Endothelial cell of umbilical vein (primary cell): Measurements from ENCODE around the gene PPP2R2C. TPM values are rescaled to one million over a fixed set of nuclear protein-coding genes. Genes with fewer than 3 reads are reported as not detected.

Source experiments
- BruUV-seq: library from RNA; stranded (reverse); fragments of 400-500 nt; replicated peaks from 2 replicates; lab custom pipeline; 2021; lab: Mats Ljungman, UMichigan
- CTCF ChIA-PET: fragments of 300-600, 350-600 bp; sonication (Branson Sonifier 250); formaldehyde crosslinking; loops from one replicate; lab custom pipeline; 2021; ENCODE audit warnings: antibody characterized with exemption, inconsistent platforms; lab: Charles Lee
- POLR2A ChIA-PET: fragments of 300-600, 350-600 bp; sonication (Branson Sonifier 250); formaldehyde crosslinking; loops from one replicate; lab custom pipeline; 2021; ENCODE audit warnings: antibody characterized with exemption, inconsistent platforms; lab: Charles Lee
- DNase-seq: peaks from one replicate; pipeline ENCODE4 v3.0.0-alpha.2; 2011; ENCODE audit warnings: low read depth, low spot score
- FAIRE-seq: peaks from 2 replicates; lab custom pipeline; 2011; peaks lifted over from hg19 to GRCh38; lab: Jason Lieb, UNC
- H2AFZ ChIP-seq: 2 replicates; pipeline ENCODE4 v1.6.0; 2012; ENCODE audit warnings: low read depth, low read length, control low read depth, inconsistent platforms
- H3K27ac ChIP-seq: 2 replicates; pipeline ENCODE4 v1.5.1; 2011; ENCODE audit warnings: low read depth, mild to moderate bottlenecking, control low read depth, low read length, moderate library complexity; ENCODE audit not compliant: insufficient read depth
- H3K27me3 ChIP-seq, 2 experiments: 2 replicates each; pipeline versions ENCODE4 v1.6.0 to v1.6.1; 2011; ENCODE audit warnings: low read length in 2 of 2, mixed read lengths in 1 of 2; ENCODE audit not compliant: control insufficient read depth in 2 of 2, insufficient read depth in 2 of 2
- H3K36me3 ChIP-seq, 2 experiments: 2 replicates in 1 of 2; 3 replicates in 1 of 2; pipeline ENCODE4 v1.5.1; 2011; ENCODE audit warnings: low read length in 2 of 2, mild to moderate bottlenecking in 1 of 2, moderate library complexity in 1 of 2; ENCODE audit not compliant: control insufficient read depth in 2 of 2, insufficient read depth in 2 of 2; ENCODE audit errors: extremely low read depth in 1 of 2
- H3K4me1 ChIP-seq: 3 replicates; pipeline ENCODE4 v1.5.1; 2011; ENCODE audit warnings: mild to moderate bottlenecking, low read length; ENCODE audit not compliant: control insufficient read depth, insufficient read depth; ENCODE audit errors: extremely low read depth
- H3K4me2 ChIP-seq: 2 replicates; pipeline ENCODE4 v1.6.1; 2011; ENCODE audit warnings: low read length, control low read depth, mixed read lengths; ENCODE audit not compliant: insufficient read depth
- H3K4me3 ChIP-seq, 3 experiments: fragments of 200-600 bp in 1 of 3; sonication (generic), shearing (Covaris generic) in 1 of 3; replicated peaks in 1 of 3; 2 replicates each; pipeline ENCODE4 v1.5.1; 2011 to 2016; ENCODE audit warnings: control low read depth in 3 of 3, low read length in 3 of 3, mild to moderate bottlenecking in 2 of 3, inconsistent platforms in 1 of 3, low read depth in 1 of 3, moderate library complexity in 1 of 3; ENCODE audit not compliant: insufficient read depth in 1 of 3
- H3K79me2 ChIP-seq: 2 replicates; pipeline ENCODE4 v1.6.0; 2012; ENCODE audit warnings: low read length, inconsistent platforms; ENCODE audit not compliant: control insufficient read depth, insufficient read depth
- H3K9ac ChIP-seq: replicated peaks from 2 replicates; pipeline ENCODE3; 2011; ENCODE audit warnings: low read length, control low read depth; ENCODE audit not compliant: insufficient read depth; ENCODE audit errors: extremely low read depth
- H3K9me1 ChIP-seq: replicated peaks from 3 replicates; pipeline ENCODE4 v1.6.0; 2011; ENCODE audit warnings: mild to moderate bottlenecking, low read length; ENCODE audit not compliant: control insufficient read depth, insufficient read depth; ENCODE audit errors: extremely low read depth
- H3K9me3 ChIP-seq: replicated peaks from 2 replicates; pipeline ENCODE4 v1.5.1; 2012; ENCODE audit warnings: low read length, inconsistent platforms; ENCODE audit not compliant: control insufficient read depth, insufficient read depth
- H4K20me1 ChIP-seq: replicated peaks from 2 replicates; pipeline ENCODE3; 2011; ENCODE audit warnings: mild to moderate bottlenecking, low read length; ENCODE audit not compliant: control insufficient read depth, insufficient read depth; ENCODE audit errors: extremely low read depth
- CTCF ChIP-seq, 2 donors: IDR thresholded peaks; 1 replicate in 1 of 2; 2 replicates in 1 of 2; pipeline ENCODE4 v1.5.1; 2011; ENCODE audit warnings: low read length in 2 of 2, mild to moderate bottlenecking in 2 of 2, moderate library complexity in 2 of 2, control low read depth in 1 of 2, inconsistent platforms in 1 of 2, low read depth in 1 of 2; ENCODE audit not compliant: insufficient read depth in 1 of 2; ENCODE audit errors: extremely low read depth in 1 of 2
- EZH2 ChIP-seq: IDR thresholded peaks from 2 replicates; pipeline ENCODE4 v1.6.1; 2012; ENCODE audit warnings: borderline replicate concordance, low read depth, mild to moderate bottlenecking, moderate library complexity, low read length, inconsistent platforms; ENCODE audit not compliant: severe bottlenecking
- FOS ChIP-seq: IDR thresholded peaks from 2 replicates; pipeline ENCODE4 v1.6.1; 2011; ENCODE audit warnings: mild to moderate bottlenecking, low read length, moderate library complexity, borderline replicate concordance; ENCODE audit not compliant: insufficient read depth
- GATA2 ChIP-seq: IDR thresholded peaks from 2 replicates; pipeline ENCODE4 v1.7.0; 2011; ENCODE audit warnings: low read depth, mild to moderate bottlenecking, moderate library complexity, mixed read lengths, low read length; ENCODE audit not compliant: insufficient read length, insufficient read depth
- JUN ChIP-seq: IDR thresholded peaks from 2 replicates; pipeline ENCODE4 v1.6.1; 2011; ENCODE audit warnings: borderline replicate concordance, low read depth; ENCODE audit not compliant: insufficient read length, insufficient read depth
- MAX ChIP-seq: IDR thresholded peaks from 2 replicates; pipeline ENCODE4 v1.6.1; 2011; ENCODE audit not compliant: insufficient read depth, insufficient read length
- MYC ChIP-seq: IDR thresholded peaks from one replicate; pipeline ENCODE4 v1.6.1; 2011; ENCODE audit warnings: mild to moderate bottlenecking, low read depth, low read length
- POLR2A ChIP-seq: IDR thresholded peaks from 2 replicates; pipeline ENCODE4 v1.6.1; 2012; ENCODE audit warnings: low read depth, mild to moderate bottlenecking, control low read depth, low read length
- POLR2AphosphoS5 ChIP-seq: IDR thresholded peaks from 2 replicates; pipeline ENCODE4 v1.6.1; 2012; ENCODE audit warnings: low read depth, mild to moderate bottlenecking, control low read depth, low read length, moderate library complexity; ENCODE audit not compliant: insufficient read depth
- dilution Hi-C: fragments of 300-500 bp; cut with MboI; formaldehyde crosslinking; loops from one replicate; pipeline ENCODE4 v1.15.0; 2019; ENCODE audit warnings: low sequenced_read_pairs; ENCODE audit not compliant: extremely low pct_ligation_motif_present
- intact Hi-C: fragments of 100-400 bp; cut with micrococcal nuclease; formaldehyde crosslinking; loops from one replicate; pipeline ENCODE4 v1.10.0; 2022
- polyA plus RNA-seq, 4 experiments: library from polyadenylated mRNA; depleted of rRNA in 3 of 4; stranded (reverse) in 3 of 4; unstranded in 1 of 4; fragments of >200 nt; gene quantifications; 2 replicates each; pipeline versions ENCODE4 v1.2.1 to v1.2.3, GENCODE V29; 2011 to 2012; ENCODE audit warnings: missing spikeins in 1 of 4
- total RNA-seq: library from RNA; stranded (reverse); gene quantifications from 2 replicates; pipeline ENCODE4 v1.2.3, GENCODE V29; 2021

PPP2R2C gene
- total and polyA plus RNA-seq, 2 donors (not counting 3 experiments of a cell fraction or from before 2014, with no cell fraction given) = 0.03 to 0.09 TPM

- Histone ChIP-seq H4K20me1 (no peaks in the 10 kb centered on the region), H3K9me1 (no peaks in the 10 kb centered on the region), H2AFZ (no peak overlapping the region), H3K36me3 (no peaks in the 10 kb centered on the region), H3K9ac (no peak overlapping the region), H3K27me3 (no peaks in the 10 kb centered on the region), H3K27ac (no peak overlapping the region), H3K9me3 (no peaks in the 10 kb centered on the region), H3K4me2 (no peak overlapping the region), H3K4me3 (no peak overlapping the region), H3K4me1 (no peaks in the 10 kb centered on the region), H3K79me2 (no peaks in the 10 kb centered on the region)
- FAIRE-seq = no peak
- no peak for TF ChIP-seq FOS
- no peak for TF ChIP-seq MAX
- TF ChIP-seq POLR2A = no peak
- TF ChIP-seq MYC = no peak
- no peak for TF ChIP-seq CTCF (IDR thresholded peaks at IDR 0.05; ENCODE audit: extremely low read depth in 1 of 2, insufficient read depth in 1 of 2, low read depth in 1 of 2, low read length in 2 of 2)
- no peak for TF ChIP-seq GATA2
- TF ChIP-seq EZH2 = no peak
- no peak for TF ChIP-seq JUN
- no peak for TF ChIP-seq POLR2AphosphoS5
- no peak for DNase-seq
- intact Hi-C loops = no loop called here
- ChIA-PET POLR2A (no interaction called here), CTCF (interaction anchor here (1.1 to 1.2 kb wide), 2 partner anchors 38 to 120 kb away, joined by 3 read pairs; no protein-coding TSS in a partner anchor)
- no TSS peak for BruUV-seq
- dilution Hi-C loops = no loop called here
These were observed 101.1 kb downstream of the PPP2R2C start for GRCh38 chr4:6371271-6371670.
